ENCODE data around the gene MIDN.

Gene MIDN

DNA sequence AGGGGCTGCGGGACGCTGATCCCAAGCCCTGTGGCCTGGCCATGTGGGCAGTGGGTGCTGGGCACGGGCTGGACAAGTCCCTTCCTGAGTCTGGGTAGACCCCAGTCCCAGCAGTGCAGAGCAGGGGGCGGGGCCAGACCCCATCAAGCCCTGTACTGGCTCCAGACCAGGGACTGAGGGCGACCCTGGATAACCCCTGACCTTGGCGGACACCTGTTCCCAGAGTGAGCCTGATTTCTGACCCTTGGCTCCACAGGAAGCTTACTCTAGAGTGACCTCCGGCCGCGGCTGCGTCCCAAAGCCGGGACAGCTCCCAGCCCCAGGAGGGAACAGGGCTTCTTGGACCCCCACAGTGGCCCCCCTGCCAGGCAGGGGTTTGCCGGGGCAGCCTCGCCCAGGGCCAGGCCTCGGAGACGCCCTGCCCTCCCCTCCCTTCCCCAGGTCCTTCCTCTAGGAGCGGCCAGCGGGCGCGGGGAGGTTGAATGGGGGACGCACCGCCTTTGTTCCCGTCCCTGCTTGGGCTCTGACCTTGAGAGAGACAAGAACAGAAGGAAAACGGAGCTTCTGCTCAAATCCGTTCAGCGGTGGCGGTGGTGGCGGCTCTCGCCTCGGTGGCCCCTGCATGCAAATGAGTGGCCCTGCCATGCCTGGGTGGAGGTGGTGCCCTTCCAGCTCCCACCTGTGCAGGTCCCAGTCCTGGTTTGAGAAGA lies 35.0 kb downstream of the MIDN start:
- no peak for DNase-seq (ENCODE audit: low read depth)

DNA sequence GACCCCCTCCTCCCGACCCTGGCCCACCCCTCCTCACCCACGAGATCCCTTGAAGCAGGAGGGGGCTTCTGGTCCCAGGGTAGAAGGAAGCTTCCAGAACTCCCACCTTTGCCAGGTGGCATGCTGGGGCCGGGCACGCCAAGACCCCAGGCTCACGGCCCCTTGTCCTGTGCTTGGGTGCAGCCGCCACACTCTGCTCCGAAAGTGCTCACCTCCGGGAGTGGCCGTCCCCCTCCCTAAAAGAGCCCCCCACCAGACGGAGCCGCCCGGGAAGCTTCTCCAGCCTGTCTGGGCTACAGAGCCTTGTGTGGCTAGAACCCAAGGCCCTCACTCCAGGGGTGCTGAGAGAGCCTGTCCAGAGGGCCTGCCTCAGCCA lies 35.5 kb downstream of the MIDN start:
- no peak for DNase-seq (ENCODE audit: low read depth)

DNA sequence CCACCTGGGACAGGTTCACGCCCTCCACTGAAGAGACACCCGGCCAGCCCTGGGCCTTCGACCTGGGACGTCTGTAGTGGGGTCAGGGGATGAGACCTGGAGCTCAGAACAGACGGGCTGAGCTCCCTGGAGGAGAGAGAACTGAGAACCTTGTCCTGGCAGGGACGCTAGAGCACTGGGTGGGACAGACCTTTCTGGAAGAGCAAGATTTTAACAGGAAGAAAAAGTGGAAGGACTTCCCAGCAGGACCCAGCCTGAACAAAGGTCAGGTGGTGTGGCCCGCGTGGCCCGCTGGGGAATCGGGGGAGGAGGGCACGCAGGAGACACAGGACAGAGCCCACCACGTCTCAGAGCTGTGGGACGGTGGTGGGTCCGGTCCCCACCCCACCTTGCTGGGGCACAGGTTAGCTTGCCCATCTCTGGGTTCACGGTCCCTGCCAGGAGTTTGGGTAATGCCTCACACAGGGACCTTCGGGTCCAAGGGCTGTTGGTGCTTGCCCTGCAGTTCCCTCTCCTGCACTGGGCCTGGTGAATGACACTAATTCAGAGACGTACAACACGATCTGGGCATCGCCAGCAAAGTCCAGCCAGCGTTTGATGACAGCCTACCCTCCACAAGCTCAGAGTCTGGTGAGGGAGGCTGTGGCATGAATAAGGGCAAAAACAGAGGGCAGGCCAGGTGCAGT lies 36.1 kb downstream of the MIDN start:
- DNase-seq (ENCODE audit: low read depth), result no peak

DNA sequence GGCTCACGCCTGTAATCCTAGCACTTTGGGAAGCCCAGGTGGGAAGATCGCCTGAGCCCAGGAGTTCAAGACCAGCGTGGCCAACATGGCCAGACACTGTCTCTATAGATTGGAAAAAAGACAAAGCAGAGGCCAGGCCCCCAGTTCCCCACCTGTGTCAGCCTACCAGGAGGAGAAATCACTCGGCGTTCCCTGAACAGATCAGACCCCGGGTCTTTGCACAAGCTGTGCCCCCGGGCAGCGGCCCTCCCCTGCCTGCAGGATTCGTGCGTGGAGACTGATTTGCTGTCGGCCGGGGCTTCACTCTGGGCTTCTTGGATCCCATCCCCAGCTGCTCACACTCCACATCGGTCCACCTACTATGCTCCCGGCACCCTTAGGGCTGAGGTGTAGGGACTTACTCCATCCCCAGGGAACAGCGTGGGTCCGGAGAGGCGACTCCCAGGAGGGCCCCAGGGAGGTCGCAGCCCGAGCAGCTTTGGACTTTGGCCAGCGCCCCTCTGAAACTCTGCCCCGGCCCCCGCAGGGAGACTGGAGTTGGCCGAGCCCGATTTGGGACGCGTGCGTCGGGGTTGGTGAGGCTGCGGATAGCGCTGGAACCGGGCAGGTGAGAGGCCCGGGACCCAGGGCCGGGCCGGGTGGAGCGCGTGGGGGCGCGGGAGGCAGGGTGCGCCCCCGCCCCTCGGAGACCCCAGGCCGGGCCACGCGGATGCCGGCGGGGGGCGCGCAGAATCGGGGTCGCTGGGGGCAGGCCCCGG lies 36.8 kb downstream of the MIDN start:
- DNase-seq (ENCODE audit: low read depth), result no peak

DNA sequence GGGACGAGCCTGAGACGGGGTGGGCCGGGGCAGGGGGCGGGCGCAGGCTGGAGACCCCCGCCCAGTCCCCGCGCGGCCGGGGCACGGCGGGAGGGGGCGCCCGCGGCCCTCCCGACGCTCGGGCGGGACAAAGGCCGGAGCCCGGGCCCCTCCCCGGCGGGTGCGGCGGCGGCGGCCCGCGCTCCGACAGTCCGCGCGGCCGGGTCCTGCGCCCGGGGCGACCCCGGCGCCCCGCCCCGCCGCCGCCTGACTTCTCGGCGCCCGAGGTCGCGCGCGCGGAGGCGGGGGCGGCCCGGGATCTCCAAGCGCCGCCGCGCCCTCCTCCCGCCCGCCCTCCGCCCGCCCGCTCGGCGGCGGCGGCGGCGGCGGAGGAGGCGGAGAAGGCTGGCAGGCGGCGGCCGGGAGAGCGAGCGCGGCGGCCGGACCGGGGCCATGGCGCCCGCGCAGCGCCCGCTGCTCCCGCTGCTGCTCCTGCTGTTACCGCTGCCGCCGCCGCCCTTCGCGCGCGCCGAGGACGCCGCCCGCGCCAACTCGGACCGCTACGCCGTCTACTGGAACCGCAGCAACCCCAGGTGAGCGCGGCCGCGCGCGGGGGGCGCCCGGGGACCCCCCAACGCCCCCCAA lies 37.5 kb downstream of the MIDN start, which contains the start of gene EFNA2:
EFNA2 (plus strand) TSS at position 137 of the 624 bp plus-strand sequence; CDS start at position 433, 296 bp downstream.
- no peak for DNase-seq (ENCODE audit: low read depth)

DNA sequence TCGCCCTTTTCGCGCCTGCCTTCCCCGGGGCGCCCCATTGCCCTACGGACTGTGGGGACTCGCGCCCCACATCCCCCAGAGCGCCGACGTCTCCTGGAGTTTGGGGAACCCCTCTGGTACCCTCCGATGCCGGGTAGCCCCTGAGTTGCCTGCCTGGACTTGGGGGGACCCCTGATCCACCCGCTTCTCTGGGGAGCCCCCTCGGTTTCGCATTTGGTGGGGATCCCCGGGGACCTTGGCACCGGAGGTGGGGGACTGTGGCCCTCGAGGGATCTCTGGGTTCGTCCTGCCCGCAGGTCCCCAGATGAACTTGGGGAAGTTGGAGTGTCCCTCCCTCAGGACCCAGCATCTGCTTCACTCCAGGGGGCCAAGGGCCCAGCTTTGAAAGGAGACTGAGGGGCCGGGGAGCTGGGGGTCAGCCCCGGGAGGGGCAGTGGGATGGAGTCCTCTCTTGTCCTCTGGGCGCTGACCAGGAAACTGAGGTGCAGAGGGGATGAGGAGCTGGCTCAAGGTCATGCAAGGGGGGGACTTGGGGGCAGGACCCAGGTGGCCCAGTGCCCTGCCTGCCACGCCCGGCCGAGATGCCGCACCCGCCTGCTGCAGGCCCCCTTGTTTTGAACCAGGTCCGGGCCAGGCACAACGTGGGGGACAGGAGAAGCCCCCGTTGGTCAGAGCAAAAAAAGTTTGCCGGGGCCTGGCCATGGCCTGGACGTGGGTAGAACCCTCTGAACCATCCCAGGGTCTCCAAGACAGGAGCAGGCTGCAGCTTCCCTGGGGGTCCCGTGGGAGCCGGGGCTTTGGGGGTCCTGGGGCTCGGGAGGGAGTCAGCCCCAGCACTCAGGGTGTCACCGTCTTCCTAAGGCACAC lies 38.3 kb downstream of the MIDN start:
- DNase-seq (ENCODE audit: low read depth), result no peak

DNA sequence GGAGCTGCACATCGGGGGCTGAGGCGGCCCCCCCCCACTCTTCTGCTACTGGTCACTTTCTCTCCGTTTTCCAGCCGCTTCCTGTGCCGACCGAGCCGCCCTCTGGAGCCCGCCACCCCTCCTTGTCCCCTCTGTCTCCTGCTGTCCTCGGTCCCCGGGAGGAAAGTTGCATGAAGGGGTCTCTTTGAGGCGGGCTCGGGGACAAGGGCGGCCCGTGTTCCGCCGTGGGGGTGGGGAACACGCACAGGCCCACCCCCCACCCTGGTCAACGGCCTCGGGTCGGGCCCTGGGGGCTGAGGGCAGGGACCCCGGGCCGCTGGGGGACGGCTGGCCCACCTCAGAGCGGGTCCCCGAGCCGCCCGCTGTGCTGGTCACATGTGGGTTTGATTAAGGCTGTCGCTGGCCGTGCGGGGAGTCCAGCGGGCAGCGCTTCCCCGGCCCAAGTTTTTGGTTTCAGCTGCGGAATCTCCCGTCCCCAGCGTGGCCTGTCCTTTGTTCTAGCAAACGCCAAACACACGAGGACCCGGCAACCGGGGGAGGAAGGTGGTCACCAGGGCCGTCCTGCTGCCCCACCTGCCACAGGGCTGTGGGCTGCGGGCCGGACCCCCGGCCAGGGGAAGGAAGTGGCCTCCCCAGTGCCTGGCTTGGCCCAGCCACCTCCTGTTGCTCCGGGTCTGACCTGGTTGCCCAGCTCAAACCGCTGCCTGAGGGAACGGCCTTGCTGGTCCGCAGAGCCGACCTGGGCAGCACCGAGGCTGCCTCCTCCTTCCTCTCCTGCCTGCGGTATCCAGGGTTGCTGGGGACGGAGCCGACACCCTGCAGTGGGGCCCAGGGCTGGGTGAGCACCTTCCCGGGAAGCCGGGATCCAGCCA lies 39.2 kb downstream of the MIDN start:
- DNase-seq (ENCODE audit: low read depth), result no peak

DNA sequence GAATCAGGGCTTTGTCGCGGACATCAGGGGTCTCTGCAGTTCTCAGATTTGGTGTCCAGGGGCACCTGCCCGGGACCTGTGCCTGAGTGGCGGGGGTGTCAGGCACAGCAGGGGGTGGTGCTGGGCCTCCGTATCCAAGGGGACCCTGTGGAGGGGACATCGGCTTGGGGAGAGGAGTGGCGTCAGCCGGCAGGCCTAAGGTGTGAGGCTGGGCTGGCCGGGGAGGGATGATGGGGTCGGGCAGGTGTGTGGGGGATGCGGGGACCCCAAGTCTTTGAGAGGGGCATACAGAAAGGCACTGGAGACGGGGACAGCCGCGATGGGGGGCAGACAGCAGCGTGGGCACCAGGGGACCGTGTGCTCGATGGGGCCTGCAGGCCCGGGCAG lies 39.8 kb downstream of the MIDN start:
- DNase-seq (ENCODE audit: low read depth), result no peak

DNA sequence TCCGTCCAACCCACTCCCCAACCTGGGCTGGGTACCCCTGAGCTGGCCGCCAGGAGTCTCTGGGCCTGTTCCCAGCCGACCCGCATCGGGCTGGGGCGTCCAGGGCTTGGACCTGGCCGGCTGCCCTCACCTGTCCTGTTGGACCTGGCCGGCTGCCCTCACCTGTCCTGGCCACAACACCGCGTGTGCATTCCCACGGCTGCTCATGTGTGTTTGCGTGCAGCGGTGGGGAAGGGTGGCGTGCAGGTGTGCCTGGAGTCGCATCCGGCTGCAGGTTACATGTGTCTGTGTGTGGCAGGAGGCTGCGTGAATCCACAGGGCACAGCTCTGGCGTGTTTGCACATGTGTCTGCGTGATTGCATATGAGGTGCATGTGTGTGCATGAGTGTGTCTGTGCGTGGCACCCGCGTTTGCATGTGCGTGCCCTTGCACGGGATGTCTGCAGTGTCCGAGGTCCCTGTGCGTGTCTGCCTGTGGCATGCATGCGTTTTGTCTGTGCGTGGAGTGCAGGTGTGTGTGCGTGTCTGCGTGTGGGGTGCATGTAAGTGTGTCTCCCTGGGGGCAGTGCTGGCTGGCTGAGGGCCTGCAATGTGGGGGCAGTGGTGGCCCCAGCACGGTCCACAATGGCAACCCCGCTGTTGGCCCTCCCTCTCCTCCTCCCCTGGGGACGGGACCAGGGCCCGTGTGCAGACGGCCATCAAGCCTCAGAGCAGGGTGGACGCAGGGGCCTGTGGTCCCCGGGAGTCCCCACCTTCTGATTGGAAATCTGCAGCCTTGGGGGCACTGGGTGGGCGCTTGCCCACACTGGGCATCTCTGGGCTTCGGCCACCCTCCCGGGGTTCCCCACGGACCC lies 40.7 kb downstream of the MIDN start:
- DNase-seq (ENCODE audit: low read depth), result no peak

DNA sequence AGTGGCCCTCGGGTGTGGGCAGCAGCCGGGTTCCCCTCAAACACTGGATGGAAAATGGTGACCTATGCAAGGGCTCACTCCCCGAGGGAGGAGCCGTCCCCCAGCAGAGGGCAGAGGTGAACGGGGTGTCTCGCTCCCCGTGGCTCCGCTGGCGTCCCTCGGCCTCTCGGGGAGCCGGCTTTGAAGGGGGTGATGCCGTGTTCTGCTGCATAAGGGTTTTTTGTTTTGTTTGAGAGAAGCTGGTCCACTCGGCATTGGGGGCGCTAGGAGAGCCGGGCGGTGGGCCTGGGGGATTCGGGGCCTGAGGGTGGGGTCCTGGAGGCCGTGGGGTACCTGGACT lies 41.3 kb downstream of the MIDN start:
- no peak for DNase-seq (ENCODE audit: low read depth)

DNA sequence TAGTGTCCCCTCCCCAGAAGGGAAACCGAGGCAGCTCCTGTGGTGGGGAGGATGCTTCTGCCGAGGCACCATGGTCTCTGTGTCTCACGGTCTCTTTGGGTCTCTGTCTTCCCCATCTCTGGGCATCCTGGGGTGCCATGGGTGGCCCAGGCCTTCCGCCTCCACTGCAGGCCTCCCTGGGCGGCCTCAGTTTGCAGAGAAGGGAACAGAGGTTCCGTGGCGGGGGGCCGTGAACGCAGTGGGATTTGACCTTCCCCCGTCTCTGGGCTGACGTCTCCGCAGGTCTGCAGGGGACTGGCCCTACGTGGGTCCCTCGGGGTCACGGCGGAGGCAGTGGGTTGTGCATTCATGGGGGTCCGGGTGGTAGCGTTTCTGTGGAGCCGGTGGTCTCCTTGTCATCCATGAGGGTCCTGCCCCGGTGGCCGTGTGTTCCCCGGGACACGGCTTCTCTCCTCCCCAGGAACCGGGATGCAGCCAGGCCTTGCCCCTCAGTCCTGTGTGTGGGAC lies 41.9 kb downstream of the MIDN start:
- no peak for DNase-seq (ENCODE audit: low read depth)

DNA sequence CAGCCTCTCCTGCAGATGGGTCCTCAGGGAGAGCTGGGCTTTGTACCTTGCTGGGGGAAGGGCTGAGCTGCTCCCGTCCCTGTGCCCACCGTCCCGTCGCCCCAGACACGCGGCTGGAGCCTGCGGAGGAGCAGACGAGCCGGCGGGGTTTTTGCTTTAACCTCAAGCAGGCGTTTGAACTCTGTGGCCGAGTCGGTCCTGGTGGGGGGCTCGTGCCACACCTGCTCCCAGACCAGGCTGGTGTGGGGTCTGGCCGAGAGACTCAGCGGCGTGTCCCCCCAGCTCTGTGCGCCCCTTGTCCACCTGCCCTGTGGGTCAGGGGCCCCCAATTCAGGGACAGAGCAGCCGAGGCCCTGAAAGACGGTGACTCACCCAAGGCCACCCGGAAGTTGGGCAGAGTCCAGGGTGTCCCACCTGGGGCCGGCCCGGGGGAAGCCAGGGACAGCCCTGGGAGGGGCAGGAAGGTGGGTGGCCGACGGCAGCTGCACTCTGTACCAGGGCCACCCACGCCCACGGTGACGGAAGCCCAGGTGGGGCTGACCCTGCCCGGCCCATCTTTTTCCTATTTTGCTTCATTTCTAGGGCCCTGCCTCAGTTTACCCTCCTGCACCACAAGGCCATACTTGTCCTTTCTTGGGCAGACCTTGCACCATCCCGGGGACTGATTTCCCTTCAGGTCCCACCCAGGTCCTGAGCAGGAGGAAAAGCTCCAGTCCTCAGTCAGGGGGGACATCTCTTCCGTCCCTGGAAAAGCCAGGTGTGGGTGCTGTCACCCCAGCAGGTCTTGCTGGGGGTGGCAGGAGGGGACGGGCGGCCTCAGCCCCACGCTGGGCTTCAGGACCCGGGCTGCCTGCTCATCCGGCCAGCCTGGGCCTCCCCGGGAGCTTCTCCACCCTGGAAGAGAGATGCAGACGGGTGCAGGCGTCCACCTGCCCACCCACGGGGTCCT lies 42.6 kb downstream of the MIDN start:
- no peak for DNase-seq (ENCODE audit: low read depth)

DNA sequence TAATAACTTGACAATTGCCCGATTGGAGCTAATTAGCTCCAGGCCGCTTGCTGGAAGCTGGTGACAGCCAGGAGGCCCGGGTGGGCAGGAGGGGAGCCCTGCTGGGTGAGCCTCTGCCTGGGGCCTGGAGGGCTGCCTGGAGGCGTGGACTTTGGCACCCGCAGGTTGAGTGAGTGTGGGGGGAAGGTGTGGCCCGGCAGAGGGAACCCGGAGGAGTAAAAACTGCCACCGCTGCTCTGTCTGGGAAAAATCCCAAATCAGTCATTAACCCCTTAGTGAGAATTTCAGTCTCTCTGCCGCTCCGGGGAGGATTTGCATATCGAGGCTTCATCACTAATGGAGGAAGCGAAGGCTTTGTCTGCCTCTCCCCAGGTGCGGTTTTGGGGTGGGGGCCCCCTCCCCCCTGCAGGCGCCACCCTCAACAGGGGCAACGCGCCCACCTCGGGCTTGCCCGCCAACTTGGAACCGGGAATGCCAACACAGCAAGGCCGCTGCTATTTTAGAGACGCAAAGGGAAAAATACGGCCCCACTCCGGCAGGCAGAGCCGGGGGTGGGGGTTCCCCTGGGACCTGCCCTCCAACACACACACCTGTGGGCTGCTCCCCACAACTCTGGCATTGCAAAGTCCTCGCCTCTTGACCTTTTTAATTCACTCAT lies 43.5 kb downstream of the MIDN start:
- no peak for DNase-seq (ENCODE audit: low read depth)

DNA sequence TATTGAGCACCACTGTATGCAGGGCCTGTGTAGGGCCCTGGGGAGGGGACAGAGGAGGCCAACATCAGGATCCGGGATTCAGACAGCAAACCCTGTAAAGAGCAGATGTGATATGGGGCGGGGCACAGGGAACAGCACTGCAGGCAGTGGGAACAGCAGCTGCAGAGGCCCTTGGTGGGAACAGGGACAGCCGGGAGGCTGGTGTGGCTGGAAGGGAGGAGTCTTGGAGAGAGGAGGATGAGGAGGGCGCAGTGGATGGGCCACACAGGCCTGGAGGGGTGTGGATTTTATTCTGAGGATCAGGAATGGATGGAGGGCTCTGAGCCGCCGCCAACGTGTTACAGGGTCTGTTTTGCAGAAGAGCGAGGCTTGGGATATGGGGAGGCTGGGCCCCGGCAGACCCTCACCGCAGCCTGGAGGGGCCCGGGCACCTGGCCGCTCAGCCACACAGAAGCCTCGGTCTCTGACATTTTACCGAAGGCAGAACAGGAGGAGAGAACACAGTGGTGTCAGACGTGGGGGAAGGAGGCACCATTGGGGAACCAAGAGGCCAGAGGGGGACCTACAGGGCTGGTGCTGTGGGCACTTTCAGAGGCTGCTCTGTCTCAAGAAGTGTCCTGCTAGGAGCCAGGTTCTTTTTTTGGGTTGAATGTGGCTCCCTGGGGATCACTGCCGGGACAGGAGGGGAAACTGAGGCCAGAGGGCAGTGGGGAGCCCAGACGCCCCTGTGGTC lies 44.2 kb downstream of the MIDN start:
- DNase-seq (ENCODE audit: low read depth), result no peak

DNA sequence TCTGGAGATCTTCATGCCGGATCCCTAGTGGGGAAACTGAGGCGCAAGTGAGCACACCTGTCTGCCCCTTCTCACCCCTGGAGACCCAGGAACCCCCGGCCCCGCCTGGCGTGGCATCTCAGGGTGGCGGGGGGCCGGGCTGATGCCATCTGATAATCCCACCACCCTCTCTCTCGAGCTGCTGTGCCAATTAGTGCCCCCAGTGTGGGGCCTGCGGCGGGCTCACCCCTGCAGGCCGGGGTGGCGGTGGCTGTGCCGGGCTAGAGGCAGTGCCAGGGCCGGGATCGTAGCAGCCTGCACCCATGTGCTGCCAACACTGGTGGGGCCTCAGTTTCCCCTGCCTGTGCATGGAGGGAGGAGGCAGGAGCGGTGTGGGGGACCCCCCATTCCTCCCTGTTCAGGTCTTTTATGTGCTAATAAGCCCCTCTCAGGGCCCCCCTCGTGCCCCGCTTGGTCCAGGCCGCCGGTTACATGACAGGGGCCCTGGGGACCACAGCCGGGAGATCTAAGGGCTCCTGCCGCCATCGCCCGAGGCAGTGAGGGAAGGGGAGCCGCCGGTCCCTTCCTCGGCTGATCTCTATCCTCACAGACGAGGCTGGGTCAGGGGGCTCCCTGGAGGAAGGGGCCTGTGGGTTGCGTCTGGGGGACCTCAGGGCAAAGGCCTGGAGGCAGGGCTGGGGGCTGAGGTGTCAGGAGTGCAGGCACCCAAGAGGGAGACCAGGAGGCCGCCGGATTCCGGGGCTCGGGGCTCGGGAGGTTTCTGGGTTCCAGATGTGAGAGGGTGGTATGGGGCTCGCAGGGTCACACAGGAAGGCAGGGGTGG lies 45.6 kb downstream of the MIDN start:
- DNase-seq (ENCODE audit: low read depth), result no peak

DNA sequence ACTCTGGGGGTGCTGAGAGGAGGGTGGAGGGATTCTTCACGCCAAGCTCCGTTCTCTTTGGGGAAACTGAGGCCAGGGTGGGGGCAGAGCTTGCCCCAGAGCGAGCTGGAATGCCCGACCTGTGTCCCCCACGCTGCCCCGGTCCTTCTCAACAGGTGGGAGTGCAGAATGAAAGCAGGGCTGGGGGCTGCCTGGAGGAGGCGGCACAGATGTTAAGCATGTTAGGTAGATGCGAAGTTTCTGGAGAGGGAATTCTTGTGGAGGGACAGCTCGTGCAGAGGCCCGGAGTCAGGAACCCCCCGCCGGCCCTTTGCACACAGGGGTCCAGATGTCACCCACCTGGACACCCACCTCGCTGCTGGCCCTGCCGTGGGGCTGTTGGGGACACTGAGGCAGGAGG lies 46.3 kb downstream of the MIDN start:
- no peak for DNase-seq (ENCODE audit: low read depth)

All from activated T-helper 1 cell treated with Interleukin-2 at 50 U/mL for 16 hours (primary cell).